A673 (cell line): ENCODE measurements around the gene ARHGAP1. TPM values are rescaled to one million over a fixed set of nuclear protein-coding genes. Genes with fewer than 3 reads are reported as not detected.
"Not testable (repeated sequence)": the region's sequence is repeated elsewhere in the genome, so short reads cannot be mapped to it uniquely, and the experiment has no call there.

Experiments used
- BruUV-seq: library from RNA; stranded (reverse); fragments of 400-500 nt; replicated peaks from 2 replicates; lab custom pipeline; 2021; lab: Mats Ljungman, UMichigan
- CTCF ChIA-PET: fragments of 300-600 bp; sonication (Branson Sonifier 250); formaldehyde crosslinking; loops from one replicate; lab custom pipeline; 2022; ENCODE audit warnings: antibody characterized with exemption; lab: Charles Lee
- POLR2A ChIA-PET: fragments of 300-600 bp; sonication (Branson Sonifier 250); formaldehyde crosslinking; loops from one replicate; lab custom pipeline; 2022; ENCODE audit warnings: antibody characterized with exemption; ENCODE audit not compliant: low non-redundant PET; lab: Charles Lee
- DNase-seq: peaks from one replicate; pipeline ENCODE4 v3.0.0-alpha.2; 2015; ENCODE audit warnings: low spot score
- H3K27ac ChIP-seq: fragments of 200-600 bp; sonication (generic); 2 replicates; pipeline ENCODE4 v1.5.1; 2016; ENCODE audit warnings: mixed run types, low read depth, mild to moderate bottlenecking, mixed read lengths, antibody characterized with exemption, low read length; ENCODE audit not compliant: poor library complexity, severe bottlenecking
- H3K27me3 ChIP-seq: fragments of 200-600 bp; sonication (generic); replicated peaks from 2 replicates; pipeline ENCODE4 v1.6.1; 2017; ENCODE audit warnings: mixed run types, low read depth, mild to moderate bottlenecking, mixed read lengths, antibody characterized with exemption, low read length; ENCODE audit not compliant: insufficient read depth, poor library complexity
- H3K36me3 ChIP-seq: fragments of 200-600 bp; sonication (generic); 2 replicates; pipeline ENCODE4 v1.6.1; 2016; ENCODE audit warnings: mixed run types, mild to moderate bottlenecking, mixed read lengths, antibody characterized with exemption, low read length; ENCODE audit not compliant: insufficient read depth, poor library complexity, severe bottlenecking
- H3K4me1 ChIP-seq: fragments of 200-600 bp; sonication (generic); 2 replicates; pipeline ENCODE4 v1.6.1; 2017; ENCODE audit warnings: mixed run types, mild to moderate bottlenecking, mixed read lengths, antibody characterized with exemption, low read length; ENCODE audit not compliant: insufficient read depth, poor library complexity, severe bottlenecking
- H3K4me3 ChIP-seq: fragments of 200-600 bp; sonication (generic); 2 replicates; pipeline ENCODE4 v1.5.1; 2016; ENCODE audit warnings: low read depth, mixed run types, mild to moderate bottlenecking, mixed read lengths, low read length; ENCODE audit not compliant: poor library complexity, severe bottlenecking
- H3K9me3 ChIP-seq: fragments of 200-600 bp; sonication (generic); 2 replicates; pipeline ENCODE4 v1.6.1; 2016; ENCODE audit warnings: mixed run types, low read depth, mild to moderate bottlenecking, mixed read lengths, antibody characterized with exemption, low read length; ENCODE audit not compliant: poor library complexity, severe bottlenecking
- CTCF ChIP-seq: fragments of 300-800, 200-600 bp; sonication (generic); conservative IDR thresholded peaks from 2 replicates; pipeline ENCODE4 v1.5.1; 2017; ENCODE audit warnings: low read depth, mild to moderate bottlenecking, antibody characterized with exemption, low read length, moderate library complexity, mixed read lengths
- EZH2 ChIP-seq: fragments of 200-600 bp; sonication (generic); IDR thresholded peaks from 2 replicates; pipeline ENCODE4 v1.6.1; 2017; ENCODE audit warnings: borderline replicate concordance, low read depth, mild to moderate bottlenecking, mixed read lengths, antibody characterized with exemption, low read length; ENCODE audit not compliant: poor library complexity, severe bottlenecking
- intact Hi-C: fragments of 100-400 bp; cut with micrococcal nuclease; formaldehyde crosslinking; loops from one replicate; pipeline ENCODE4 v1.10.0; 2022; ENCODE audit not compliant: unreplicated experiment
- total RNA-seq: library from RNA; stranded (reverse); gene quantifications from 2 replicates; pipeline ENCODE4 v1.2.3, GENCODE V29; 2021

Gene ARHGAP1
- total RNA-seq, 1 experiment from 2014 or later, result 89.3 TPM

GRCh38 chr11:46711303-46711702 lies 10.9 kb upstream of the ARHGAP1 start:
- Histone ChIP-seq H3K36me3 (peaks cover 6% of the 10 kb centered on the region), H3K9me3 (no peaks in the 10 kb centered on the region), H3K27me3 (no peaks in the 10 kb centered on the region), H3K4me1 (no peaks in the 10 kb centered on the region), H3K27ac (no peak overlapping the region), H3K4me3 (no peak overlapping the region)
- DNase-seq, result no peak
- no TSS peak for BruUV-seq
- ChIA-PET POLR2A (no interaction called here), CTCF (no interaction called here)
- intact Hi-C loops, result no loop called here
- TF ChIP-seq EZH2 (no peak), CTCF (no peak)

GRCh38 chr11:46710821-46711269 lies 10.4 kb upstream of the ARHGAP1 start:
- BruUV-seq, result no TSS peak
- no peak for DNase-seq
- Histone ChIP-seq H3K9me3 (no peaks in the 10 kb centered on the region), H3K4me3 (no peak overlapping the region), H3K36me3 (peaks cover 9% of the 10 kb centered on the region), H3K27me3 (no peaks in the 10 kb centered on the region), H3K4me1 (no peaks in the 10 kb centered on the region), H3K27ac (no peak overlapping the region)
- TF ChIP-seq EZH2 (no peak), CTCF (no peak)
- intact Hi-C loops, result no loop called here
- ChIA-PET POLR2A (no interaction called here), CTCF (no interaction called here)

DNA sequence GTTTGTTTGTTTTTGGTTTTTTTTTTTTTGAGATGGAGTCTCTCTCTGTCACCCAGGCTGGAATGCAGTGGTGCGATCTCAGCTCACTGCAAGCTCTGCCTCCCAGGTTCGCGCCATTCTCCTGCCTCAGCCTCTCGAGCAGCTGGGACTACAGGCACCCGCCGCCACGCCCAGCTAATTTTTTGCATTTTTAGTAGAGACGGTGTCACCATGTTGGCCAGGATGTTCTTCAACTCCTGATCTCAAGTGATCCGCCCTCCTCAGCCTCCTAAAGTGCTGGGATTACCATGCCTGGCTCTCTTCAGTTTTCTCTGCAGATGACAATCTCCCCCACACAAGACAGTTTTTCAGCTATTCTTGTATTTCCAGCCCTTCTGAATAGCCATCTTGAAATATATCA lies 8.9 kb upstream of the ARHGAP1 start:
- BruUV-seq, H3K27ac ChIP-seq, H3K27me3 ChIP-seq, H3K9me3 ChIP-seq, DNase-seq, POLR2A ChIA-PET, H3K4me3 ChIP-seq, H3K4me1 ChIP-seq: not testable (repeated sequence)
- CTCF ChIA-PET, result interaction anchor here (0.5 kb wide), 1 partner anchor 18 kb away, joined by 3 read pairs; no protein-coding TSS in a partner anchor
- intact Hi-C loops, result loop anchor here (10.0 kb wide), 1 partner anchor 445 kb away; no protein-coding TSS in a partner anchor
- peaks cover 24% of the 10 kb centered on the region for H3K36me3 ChIP-seq

DNA sequence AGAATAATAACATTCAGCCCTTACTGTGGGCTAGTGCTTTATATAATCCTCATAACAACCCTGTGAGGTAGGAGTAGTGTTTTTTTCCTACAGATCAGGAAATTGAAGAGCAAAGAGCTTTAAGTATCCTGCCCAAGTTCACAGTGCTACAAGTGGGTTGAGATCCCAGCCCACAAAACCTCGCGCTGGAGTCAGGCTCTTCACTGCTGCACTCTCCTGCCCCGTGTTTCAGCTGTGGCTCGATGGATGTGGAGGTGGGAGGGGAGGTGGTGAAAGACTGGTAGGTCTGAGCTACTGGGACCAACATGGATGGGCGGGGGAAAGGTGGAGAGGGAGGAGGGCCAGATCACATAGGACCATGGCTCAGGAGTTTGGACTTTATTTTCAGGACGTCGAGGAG lies 6.5 kb upstream of the ARHGAP1 start:
- peaks cover 1% of the 10 kb centered on the region for H3K4me1 ChIP-seq
- H3K36me3 ChIP-seq, result peaks cover 45% of the 10 kb centered on the region
- no peak for DNase-seq
- intact Hi-C loops, result loop anchor here (10.0 kb wide), 1 partner anchor 448 kb away; no protein-coding TSS in a partner anchor
- ChIA-PET POLR2A (no interaction called here), CTCF (no interaction called here)
- no peaks in the 10 kb centered on the region for H3K27me3 ChIP-seq
- no peak overlapping the region for H3K27ac ChIP-seq
- TF ChIP-seq EZH2, result no peak
- no peak for TF ChIP-seq CTCF
- H3K4me3 ChIP-seq, result no peak overlapping the region
- no TSS peak for BruUV-seq
- no peaks in the 10 kb centered on the region for H3K9me3 ChIP-seq
